HG02798 (cell line): ENCODE data around the gene VAPB.
"Not testable (repeated sequence)": the region's sequence is repeated elsewhere in the genome, so short reads cannot be mapped to it uniquely, and the experiment has no call there.

Experiments
- ATAC-seq: cut with Tn5 transposase; IDR thresholded peaks from one replicate; pipeline ENCODE4 v1.9.1; 2021; ENCODE audit warnings: mild to moderate bottlenecking; ENCODE audit not compliant: unreplicated experiment, poor library complexity

Gene VAPB

DNA sequence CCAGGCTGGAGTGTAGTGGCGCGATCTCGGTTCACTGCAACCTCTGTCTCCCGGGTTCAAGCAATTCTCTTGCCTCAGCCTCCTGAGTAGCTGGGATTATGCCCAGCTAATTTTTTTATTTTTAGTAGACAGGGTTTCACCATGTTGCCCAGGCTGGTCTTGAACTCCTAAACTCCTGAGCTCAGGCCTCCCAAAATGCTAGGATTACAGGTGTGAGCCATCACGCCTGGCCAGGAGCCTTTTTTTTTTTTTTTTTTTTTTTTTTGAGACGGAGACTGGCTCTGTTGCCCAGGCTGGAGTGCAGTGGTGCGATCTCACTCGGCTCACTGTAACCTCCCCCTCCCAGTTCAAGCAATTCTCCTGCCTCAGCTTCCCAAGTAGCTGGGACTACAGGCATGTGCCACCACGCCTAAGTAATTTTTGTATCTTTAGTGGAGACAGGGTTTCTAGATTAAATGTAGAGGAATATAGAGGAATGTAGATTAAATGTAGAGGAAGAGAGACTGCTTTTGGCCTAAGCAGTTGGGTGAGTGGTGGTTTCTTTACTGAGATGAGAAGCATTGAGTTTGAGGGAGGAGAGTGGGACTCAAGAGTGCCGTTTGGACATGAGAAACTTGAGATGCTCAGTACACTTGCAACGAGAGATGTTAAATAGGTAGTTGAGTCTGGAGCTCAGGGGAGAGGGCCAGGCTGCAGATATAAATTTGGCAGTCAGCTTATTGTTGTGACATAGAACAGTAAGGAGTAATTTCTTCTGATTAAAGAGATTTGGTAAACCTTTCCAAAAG is 16.7 kb downstream of the VAPB start:
- ATAC-seq, result no peak

DNA sequence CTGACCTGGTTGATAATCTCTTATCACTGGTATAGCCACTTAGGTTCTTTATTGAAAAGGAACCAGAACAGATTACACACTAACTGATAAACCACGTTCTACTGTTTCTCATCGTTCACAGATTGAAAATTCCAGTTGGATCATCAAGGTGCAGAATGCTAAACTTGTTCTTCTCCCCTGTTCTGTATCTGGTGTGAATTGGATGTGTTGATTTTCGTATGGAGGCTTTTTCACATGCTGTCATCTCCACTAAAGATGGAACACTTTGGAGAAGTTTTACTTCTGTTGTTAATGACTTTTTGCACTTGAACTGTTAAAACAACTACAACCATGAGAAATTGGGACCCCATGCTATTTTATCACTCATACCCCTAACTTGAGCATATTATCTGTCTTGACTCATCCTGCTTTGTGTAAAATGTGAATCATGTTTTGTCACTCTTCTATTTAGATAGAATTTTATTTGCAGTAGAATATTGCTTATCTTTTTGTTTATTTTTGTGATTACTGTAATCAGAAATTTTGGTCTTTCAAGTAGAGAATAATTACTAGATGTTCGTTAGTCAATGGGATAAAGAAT is 17.5 kb downstream of the VAPB start:
- ATAC-seq, result no peak

DNA sequence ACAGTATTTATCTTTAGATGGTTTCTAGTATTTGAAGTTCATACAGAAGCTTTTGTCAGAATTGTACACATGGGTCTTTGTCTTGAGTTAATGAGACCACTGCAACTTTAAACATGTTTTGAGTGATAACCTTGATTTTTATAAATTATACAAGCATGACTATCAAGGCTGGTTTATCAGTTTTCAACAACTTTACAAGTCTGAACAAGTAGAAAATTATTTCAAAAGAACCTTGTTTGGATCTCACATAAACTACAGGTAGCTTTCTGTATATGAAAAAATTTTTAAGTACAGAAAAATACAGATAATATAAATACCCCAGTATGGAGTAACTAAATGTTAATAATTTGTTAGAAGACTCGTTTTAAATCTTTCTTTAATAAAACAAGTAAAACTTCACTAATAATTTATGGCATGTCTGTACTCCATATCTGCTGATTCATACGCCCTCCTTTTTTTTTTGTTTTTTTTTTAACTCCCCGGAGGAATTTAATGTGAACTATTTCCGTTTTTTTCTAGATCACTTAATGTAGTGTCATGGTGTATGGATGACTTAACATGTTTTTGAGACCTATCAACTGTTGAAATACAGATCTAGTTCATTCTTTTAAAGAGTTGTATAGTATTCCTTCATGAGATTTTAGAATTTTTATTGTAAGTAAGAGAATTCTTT is 18.3 kb downstream of the VAPB start:
- ATAC-seq, result no peak

DNA sequence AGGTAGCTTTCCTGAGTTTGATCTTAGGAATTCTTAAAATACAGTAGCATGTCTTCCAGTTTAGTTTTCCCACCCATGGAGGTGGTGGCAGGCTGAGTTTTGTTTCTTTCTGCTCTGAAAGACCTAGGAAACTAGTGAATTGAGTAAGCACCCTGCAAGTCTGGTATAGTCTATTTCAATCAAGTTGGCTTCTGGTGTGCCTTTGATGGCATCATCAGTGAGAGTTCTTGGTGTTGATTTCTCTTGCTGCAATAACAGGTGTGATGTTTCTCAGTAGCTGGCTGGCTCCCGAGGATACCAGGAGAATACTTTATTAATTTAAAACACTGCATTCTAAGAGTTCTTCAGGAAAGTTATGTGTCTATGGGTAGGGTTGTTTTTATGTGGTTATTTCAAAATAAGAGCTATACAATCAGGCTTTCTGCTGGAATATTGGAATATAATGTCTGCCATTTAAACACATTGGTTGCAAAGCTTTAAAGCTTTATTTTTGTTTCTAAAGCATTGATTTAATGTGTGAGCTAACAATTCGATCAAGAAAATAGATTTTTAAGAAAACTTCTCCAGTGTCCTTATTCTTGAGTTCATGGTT is 19.0 kb downstream of the VAPB start:
- ATAC-seq, result peak; percentile 64

DNA sequence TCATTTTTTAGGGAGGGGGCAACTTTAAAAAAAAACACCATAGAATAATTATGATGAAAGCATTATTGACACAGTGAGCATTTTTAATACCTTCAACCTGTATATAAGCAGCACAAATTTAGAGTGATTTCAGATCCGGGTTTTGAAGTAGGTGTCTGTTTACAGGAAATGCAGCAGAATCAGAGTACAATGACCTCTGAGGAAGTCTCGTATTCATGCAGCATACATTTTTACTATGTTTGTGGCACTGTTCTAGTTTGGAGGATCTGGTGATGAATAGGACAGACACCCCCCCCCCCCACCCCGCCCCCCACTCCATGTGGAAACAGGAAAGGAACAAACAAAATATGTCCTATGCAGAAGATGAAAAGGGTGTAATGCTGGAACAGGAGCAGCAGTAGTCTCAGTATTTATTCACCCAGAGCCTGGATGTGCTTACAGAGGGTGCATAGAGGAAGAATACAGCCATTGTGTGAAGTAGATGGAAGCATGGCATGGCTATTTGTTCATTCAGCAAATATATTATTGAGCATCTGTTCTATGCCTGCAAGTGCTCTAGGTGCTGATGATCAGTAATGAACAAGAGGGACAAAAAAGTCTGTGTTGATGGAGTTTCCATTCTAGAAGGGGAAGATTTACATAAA is 19.7 kb downstream of the VAPB start:
- no peak for ATAC-seq

DNA sequence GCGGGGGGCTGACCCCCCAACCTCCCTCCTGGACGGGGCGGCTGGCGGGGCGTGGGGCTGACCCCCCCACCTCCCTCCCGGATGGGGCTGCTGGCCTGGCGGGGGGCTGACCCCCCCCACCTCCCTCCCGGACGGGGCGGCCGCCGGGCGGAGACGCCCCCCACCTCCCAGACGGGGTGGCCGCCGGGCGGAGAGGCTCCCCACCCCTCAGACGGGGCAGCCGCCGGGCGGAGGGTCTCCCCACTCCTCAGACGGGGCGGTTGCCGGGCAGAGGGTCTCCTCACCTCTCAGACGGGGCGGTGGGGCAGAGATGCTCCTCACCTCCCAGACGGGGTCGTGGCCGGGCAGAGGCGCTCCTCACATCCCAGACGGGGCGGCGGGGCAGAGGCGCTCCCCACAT is 25.2 kb downstream of the VAPB start:
- ATAC-seq, result not testable (repeated sequence)

DNA sequence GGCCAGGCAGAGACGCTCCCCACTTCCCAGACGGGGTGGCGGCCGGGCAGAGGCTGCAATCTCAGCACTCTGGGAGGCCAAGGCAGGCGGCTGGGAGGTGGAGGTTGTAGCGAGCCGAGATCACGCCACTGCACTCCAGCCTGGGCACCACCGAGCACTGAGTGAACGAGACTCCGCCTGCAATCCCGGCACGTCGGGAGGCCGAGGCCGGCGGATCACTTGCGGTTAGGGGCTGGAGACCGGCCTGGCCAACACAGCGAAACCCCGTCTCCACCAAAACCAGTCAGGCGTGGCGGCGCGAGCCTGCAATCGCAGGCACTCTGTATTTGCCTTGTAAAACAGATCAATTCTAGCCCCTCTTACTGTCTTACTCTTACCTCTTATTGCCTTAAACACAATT is 25.8 kb downstream of the VAPB start:
- not testable (repeated sequence) for ATAC-seq

DNA sequence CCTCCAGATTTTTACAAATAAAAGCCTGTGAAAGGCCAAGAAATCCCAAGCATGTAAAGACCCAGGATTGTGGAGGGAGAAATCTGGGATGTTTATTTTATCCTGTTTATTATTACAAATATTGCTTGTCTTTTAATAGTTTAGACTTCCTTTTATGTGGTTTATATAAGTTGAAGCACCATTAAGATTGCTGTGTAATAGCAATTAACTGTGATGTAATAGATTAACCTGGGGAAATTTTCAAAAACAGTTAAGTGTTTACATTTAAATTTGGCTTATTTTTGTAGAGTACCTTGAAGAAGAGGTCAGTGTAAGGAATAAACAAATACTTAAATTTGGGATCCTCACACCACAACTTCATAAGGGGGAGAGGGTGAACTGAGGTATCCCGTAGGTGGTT is 27.0 kb downstream of the VAPB start:
- no peak for ATAC-seq

DNA sequence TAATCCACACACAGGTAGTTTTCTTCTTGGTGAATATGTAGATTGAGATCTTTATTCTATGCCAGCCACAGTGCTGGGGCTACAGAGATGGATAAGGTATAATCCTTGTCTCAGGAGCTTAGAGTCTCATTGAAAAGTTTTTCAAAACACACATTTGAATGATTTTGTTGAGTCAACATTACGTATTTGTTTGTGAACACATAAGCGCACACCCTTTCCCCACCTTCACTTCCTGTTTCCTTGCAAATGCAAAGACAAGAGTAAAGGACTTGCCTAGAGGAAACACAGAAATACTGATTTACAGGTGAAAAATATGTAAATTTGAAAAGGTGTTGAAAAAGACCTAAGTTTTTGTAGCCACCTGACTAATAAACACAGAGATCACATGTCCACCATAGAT is 27.8 kb downstream of the VAPB start:
- ATAC-seq, result no peak

DNA sequence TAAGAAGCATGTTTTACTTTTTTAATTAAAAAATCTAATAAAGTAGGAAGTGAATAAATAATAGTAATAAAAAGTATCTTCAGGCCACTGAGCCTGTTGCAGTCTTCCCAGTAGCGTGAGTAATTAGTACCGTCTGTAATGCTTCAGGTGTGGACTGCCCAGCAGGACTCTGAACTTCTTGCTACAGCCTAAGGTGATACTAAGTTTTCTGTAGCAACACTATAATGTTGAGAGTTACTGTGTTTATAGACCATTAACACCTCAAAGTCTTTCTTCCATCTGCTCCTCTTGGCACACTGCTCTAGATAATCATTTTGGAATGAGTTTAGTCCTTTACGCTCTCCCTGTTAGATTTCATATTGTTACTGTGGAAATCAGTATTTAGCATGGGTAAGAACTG is 28.4 kb downstream of the VAPB start:
- no peak for ATAC-seq

DNA sequence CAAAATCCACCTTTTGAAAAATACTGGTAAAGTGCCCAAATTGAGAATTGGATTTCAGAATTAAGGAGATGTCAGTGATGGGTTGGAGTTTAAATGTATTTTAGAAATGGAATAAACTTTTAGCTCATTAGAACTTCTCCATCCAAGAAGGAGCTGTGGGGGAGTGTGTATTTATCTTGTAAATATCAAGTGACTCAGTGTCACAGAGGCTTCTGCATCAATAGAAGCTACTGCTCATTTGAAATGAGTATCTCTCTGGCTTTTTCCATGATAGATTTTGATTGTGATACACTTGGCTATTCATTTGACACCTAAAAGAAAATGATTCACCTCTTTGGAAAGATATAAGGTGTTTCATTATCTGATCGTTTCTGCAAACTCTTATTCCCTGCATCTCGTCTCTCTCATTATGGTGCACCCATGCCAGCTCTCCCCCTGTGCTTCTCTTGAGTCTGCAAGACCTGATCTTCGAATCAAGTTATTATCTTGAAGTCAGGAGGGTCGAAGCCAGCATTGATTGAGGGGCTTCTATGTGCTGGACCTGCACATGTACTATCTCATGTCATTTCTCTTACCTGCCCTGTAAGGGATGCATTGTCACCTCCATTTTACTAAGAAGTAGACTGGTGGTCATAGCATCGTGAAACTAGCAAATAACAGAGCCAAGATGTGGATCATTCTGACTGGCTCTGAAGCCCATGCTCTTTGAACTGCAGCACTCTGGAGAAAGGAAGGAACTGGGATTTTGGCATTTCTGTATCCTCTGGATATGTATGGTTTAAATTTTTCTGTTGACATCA is 30.1 kb downstream of the VAPB start:
- ATAC-seq, result no peak

DNA sequence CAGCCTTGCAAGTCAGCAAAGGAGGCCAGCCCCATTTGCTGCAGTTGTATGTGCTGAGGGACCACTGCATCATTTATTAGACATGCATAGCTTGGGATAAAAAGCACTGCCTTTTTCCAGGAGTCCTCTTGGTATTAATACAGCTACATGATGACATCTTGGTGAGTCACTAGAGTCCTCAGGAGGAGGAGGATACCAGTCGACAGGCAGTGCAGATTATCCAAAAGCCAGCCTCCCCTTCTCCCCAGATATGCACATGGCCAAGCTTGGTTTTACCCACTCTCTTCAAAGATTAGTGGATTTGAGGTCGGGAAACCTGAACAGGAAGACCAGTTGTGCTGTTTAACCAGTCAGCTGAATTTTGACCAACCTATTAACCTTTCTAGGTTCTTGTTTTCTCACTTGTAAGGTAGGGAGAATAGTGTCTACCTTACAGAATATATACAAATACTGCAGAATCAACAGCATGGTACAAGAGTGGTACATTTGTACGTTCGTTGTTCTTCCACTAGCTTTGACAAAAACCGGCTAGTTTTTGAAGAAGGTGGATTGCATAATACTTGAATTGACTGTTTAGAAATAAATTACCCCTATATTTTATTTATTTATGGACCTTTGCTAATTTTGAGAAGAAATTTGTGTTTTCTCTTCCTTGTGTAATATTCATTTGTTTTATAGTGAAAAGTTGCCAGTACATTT is 31.9 kb downstream of the VAPB start:
- ATAC-seq, result no peak

DNA sequence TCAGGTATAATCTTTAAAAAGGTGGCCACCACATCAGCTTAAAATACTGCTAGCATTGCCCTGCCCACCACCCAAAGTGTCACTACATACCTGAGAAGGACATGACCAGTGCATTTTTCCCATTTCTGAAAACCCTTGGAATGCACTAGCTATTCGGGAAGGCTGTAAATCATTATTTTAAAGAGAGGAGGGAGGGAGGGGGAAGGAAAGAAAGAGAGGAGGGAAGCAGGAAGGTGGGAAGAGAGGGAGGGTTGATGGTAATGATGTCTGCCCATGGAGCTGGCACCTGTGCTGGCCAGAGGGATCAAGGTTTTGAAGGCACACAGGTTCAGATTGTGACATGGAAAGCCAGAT is 32.4 kb downstream of the VAPB start:
- ATAC-seq, result no peak

DNA sequence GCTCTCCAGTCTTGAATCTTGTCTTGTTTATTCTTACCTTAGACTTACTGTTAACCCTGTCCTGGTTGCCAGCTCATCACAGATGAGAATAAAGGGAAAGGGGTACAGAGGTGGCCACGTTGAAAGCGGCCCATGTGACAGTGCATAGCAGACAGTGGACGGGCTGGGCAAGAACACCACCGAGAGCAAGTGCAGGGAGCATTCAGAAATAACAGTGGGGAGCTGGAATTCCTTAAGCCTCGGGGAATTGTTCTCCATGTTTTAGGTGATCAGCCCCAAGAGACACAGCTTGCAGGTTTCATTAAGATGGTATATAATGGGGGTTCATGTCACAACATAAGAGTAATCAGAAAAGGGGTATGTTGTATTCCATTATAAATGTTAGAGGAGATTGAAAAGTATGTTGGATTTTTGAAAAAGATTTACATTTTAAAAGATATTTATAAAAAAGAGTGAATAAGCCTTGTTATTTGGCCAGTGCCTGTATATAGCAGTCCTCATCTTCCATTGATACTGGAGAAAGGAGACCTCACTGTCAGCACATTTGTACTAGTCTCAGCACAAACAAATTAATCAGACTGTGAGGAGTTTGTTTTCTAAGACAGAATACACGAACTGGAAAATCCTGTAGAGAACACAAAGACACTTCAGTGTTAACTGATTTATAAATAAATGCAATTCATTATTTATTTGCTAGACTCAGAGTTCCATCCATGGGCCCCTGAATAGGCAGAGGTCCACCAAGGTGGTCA is 35.4 kb downstream of the VAPB start:
- no peak for ATAC-seq

DNA sequence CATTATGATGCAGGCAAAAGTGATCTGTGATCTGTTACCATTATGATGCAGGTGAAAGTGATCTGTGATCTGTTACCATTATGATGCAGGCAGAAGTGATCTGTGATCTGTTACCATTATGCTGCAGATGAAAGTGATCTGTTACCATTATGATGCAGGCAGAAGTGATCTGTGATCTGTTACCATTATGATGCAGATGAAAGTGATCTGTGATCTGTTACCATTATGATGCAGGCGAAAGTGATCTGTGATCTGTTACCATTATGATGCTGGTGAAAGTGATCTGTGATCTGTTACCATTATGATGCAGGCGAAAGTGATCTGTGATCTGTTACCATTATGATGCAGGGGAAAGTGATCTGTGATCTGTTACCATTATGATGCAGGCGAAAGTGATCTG is 38.5 kb downstream of the VAPB start:
- not testable (repeated sequence) for ATAC-seq

DNA sequence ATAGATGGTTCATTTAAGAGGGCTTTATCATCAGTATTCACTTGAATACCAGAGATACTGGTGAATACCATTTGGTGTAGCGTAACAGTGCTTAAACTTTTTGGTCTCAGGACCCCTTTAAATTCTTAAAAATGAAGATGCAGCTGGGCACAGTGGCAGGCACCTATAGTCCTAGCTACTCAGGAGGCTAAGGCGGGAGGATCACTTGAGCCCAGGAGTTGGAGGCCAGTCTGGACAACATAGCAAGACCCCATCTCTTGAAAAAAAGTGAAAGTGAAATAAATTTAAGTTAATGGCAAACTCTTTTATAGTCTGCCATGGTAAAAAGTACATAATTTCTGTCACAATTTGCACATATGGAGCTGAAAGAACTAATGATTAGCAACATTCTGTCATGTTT is 39.3 kb downstream of the VAPB start:
- ATAC-seq, result no peak

DNA sequence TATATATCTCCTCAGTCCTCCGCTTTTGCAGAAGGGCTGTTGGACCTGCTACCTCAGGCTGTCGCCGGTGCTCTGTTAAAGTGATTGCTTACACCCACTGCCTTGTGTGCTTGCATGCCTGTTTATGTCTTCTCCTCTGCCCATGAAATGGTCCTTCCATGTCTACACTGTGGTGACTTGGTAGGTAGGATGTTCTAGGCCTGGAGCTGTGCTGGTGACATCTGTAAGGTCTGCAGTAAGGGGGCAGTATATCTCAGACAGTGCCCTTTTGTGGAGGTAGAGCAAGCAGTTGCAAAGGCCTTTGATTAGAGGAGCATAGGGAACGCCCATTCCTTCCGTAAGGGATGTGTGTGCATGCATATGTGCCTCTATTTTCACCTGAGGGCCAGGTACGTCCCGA is 40.3 kb downstream of the VAPB start:
- ATAC-seq, result no peak

DNA sequence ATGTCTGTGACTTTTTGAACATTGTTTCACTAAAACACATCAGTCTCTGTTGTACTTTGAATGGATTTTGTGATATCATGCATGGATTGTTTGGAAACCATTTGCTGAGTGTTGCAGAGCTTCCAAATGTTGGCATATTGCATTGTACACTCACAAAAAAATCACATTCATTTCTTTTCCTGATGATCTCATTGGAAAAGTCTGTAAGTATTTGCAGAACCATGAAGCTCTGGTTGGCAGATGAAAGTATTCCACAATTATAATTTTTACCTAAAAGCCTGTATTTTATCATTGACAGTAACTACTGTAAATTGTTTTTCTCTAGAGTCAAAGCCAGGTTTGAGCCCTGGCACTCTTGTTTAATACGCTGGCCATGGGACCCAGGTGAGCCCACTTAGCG is 42.1 kb downstream of the VAPB start:
- no peak for ATAC-seq
